ENCODE data around the gene ARHGEF25.
A peak's percentile ranks its signal among the peaks of the same experiment; 100 is the strongest.
"Not testable (repeated sequence)": the region's sequence is repeated elsewhere in the genome, so short reads cannot be mapped to it uniquely, and the experiment has no call there.

ARHGEF25 gene

DNA sequence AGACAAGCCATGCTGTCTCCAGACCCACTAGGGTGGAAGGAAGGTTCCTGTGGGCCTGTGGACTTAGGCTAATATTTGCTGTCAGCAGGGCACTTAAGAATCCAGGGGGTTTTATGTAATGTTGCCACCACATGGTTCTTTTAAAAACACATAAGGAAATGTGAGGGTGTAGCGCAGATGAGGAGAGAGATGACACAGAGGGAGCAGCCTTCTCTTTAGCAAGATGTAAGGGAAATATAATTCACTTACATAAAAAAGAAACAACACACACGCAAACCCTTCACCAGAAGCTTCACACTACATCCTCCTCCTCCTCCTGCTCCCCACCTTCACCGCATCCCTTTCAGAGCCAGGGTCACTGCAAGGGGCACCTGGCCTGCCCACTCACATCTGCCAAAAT is 25.1 kb upstream of the ARHGEF25 start:
- no peak for DNase-seq

DNA sequence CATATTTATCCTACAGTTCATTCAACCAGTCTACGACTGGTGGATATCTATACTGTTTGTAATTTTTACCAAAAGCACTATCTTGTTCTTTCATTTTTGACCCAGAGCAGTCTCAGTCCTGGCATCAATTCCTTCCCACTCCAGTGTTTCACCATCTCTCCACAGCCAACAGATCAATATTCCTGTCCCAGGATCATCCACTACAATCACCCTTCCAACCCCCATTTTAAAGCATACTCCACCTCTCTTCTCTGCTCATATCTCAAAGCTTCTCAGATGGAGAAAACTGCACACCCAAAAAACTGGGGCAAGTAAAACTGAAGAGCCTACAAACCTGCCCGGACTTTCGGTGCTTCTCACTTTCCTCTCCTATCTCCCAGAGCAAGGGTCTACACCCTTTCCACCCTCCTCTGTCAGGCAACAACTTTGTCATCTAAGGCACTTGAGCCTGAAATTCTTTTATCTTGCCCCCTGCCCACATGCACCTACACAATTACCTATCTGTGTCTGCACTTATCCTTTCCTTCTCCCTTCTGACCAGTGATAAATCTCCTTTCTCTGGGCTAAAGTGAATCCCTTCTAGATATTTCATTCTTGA is 24.3 kb upstream of the ARHGEF25 start:
- no peak for DNase-seq

DNA sequence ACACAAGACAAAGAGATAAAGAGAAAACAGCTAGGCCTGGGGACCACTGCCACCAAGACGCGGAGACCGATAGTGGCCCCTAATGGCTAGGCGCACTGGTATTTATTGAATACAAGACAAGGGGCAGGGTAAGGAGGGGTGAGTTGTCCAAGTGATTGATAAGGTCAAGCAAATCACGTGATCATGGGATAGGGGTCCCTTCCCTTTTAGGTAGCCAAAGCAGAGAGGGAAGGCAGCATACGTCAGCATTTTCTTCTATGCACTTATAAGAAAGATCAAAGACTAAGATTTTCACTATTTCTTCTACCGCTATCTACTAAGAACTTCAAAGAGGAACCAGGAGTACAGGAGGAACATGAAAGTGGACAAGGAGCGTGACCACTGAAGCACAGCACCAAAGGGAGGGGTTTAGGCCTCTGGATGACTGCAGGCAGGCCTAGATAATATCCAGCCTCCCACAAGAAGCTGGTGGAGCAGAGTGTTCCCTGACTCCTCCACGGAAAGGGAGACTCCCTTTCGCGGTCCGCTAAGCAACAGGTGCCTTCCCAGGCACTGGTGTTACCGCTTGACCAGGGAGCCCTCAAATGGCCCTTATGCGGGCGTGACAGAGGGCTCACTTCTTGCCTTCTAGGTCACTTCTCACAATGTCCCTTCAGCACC is 22.2 kb upstream of the ARHGEF25 start:
- DNase-seq: not testable (repeated sequence)

DNA sequence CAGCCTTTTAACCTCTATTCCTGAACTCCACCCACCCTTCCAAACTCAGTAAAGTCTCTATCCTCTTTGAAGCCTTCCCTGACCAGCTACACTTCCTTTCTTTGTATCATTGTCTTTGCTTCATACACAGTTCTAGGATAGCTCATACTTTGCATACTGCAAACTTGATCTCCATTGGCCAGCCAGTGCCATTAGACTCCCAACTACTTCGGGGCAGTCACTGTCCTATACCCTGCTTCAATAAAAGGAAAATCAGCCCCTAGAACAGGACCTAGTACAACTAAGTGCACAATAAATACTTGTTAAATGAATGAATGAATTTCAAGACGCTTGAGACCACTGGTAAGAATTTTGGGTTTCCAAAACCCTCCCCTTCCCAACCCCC is 20.8 kb upstream of the ARHGEF25 start:
- no peak for DNase-seq

DNA sequence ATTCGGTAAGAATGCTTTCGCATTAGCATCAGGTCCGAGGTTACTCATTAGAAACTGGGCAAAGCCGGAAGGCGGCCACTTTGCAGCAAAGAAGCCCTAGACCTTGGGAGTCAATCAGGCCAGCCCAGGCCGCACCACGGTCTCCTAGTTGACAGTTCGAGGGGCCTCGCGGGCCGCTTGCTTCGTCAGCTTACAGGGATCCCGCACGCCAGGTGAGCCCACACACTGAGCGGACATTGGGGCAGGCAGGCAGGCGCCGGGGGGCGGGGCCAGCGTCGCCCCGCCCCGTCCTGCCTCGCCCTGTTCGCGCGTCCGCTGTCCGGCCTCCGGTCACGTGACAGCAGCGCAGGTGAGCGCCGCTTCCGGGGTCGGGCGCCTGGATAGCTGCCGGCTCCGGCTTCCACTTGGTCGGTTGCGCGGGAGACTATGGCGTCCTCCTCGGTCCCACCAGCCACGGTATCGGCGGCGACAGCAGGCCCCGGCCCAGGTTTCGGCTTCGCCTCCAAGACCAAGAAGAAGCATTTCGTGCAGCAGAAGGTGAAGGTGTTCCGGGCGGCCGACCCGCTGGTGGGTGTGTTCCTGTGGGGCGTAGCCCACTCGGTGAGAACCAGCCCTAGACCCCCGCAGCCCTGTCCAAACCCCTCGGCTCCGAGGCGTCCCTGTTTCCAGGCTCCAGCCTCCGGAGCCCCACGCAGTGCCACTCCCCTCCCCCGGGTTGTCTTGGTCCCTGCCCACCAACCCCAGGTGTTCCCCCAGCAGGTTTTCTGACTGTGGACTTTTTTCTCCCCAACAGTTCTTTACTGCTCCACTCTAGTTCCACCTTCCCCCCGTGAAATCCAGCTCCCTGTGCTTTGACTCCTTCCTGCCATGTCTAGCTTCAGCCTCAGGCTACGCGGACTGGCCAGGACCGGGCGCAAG is 20.1 kb upstream of the ARHGEF25 start, which contains the start of gene PIP4K2C:
PIP4K2C (plus strand) TSS at position 329 of the 918 bp plus-strand sequence; CDS start at position 427, 98 bp downstream.
- peak; percentile 75 for DNase-seq

DNA sequence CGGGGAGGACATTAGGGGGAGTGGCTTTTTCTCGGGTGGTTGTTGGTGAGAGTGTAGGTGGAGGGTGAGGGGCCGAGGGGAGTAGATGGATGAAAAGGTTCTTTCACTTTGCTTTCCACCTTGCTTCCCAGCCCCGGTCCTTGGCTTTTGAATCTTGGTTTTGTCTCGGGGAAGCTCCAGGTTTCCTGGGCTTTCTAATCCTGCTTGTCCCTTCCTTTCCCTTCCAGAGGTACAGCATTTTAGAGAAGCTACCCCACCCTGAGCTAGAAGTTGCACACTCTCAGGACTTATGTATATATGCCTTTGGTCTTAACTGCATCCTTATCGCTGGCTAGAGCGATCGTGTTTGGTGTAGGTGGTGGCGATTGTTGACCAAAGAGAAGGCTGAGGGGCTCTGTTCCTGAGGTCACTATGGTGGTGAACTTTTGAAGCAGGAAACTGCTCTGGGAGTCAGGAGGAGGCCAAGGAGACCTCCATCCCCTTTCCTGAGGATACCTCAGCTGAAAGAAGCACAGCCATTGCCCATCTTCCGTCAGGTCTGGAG is 19.4 kb upstream of the ARHGEF25 start:
- no peak for DNase-seq

DNA sequence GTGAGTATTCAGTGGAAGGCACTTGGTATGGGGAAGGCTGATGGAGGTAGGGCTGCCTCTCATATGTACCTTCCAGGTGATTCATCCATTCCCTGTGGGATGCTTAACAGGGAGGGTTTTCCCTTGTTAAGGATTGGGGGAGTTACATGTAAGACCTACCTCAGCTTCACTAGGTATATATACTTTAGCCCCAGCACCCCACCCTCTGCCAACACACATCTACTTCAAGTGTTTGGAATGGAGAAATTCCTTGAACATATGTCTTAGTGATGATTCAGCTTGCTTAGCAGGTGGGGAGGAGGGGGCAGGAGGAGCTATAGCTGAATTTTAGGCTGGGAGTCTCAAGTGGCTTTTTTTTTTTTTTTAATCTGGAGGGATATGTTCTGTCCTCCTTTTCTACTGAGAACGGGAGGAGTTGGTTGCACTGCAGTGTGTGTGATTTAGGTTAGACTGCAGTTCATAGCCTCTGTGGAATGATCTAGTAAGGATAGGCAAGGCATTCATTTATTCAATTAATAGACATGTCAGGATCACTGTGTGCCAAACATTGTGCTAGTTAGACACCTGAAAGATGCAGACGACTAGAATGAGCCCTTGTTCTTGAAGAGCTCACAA is 18.6 kb upstream of the ARHGEF25 start:
- no peak for DNase-seq

DNA sequence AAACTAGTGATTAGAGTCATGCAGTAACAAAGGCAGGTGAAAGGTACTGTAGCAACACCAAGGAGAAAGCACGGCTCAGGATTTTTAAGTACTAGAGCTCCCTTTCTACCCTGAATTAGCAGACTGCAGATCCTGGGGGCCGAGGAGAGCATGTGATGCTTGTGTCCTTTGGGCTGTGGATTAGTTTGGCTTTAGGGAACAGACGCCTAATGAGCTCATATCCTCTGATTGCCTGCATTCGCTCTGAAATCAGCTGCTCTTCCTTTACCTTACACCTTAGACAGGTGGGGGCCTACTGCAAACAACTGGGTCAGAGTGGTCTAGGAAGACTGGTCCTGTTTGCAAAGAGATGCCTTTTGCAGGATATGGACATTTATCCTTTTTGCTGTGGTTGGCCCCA is 18.0 kb upstream of the ARHGEF25 start:
- DNase-seq: no peak

DNA sequence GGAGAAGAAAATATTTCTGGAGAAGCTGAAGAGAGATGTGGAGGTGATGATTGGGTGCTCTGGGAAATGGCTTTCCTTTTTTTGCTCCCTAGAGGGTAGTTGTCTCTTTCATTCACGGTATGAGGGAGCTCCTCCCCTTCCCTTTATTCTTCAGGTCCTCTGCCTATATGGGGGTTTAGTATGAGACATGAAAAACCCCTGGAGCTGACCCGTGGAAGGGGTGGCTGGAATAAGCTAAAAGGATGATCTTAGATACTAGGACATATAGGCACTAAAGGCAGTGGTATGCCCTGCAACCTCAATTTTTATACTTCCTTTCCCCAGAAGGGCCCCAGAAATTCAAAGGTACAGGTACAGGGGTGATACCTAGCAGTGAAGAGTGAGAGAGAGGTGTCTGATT is 10.8 kb upstream of the ARHGEF25 start:
- DNase-seq: no peak

DNA sequence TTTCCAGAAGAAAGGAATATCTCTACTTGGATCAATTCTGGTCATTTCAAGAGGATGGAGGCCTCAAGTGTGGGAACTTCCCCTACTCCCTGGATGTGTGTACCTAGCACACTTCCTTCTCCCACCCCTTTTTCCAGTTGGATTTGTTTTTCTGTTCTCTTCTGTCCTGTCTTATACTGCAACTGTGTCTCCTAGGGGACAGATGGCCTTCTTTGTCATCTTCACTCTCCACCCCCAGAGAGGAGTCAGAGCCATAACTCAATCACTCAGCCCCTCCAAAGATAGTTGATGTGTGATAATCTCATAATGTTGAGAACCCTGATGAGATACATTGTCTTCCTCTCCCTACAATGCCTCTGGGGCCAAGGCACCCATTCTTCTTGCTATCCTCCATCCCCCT is 8.7 kb upstream of the ARHGEF25 start:
- DNase-seq: no peak

DNA sequence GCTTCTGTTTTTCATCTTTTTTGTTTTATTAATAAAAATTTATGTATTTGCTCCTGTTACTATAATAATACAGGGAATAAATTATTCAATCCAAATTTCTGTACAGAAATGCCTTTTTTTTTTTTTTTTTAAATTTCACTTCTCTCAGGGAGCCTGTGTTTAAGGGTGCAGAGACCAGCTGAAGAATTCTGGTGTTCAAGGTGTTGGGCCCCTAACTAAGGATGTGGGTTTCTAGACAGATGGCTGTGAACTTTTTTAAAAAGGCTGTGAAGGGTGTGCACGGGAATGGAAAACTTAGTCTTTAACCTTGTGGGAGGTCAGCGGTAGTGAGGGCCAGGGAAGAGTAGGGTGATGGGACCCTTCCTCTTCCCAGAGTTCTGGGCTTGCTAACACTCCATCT is 7.9 kb upstream of the ARHGEF25 start:
- DNase-seq: no peak

DNA sequence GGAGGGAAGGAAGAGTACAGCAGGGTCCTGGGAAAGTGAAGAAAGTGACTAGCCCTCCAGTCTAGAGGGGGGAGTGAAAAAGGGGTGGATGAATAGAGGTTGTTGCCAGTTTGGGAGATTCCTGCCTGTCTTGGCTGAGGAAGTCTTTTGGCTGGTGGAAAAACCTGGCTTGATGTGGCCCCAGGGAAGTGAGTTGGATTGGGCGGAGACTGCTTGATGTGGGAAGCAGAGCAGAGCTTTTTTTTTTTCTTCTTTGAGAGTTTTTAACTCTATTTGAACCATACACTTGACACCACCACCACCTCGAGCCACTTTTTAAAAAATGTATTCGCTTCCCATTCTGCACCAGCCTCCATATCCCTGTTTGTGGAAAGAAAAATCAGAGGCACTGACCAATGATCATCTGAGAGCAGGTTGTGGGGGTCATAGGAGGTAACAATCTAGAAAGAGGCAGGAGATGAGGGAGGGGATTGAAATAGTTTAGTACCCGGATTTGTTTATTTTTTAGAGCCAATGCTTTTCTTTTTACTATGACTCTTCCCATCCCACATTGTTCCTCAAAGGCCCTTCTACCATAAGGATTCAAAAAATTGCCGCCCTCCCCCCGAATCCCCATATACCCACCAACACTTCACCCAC is 7.3 kb upstream of the ARHGEF25 start:
- peak; percentile 31 for DNase-seq

DNA sequence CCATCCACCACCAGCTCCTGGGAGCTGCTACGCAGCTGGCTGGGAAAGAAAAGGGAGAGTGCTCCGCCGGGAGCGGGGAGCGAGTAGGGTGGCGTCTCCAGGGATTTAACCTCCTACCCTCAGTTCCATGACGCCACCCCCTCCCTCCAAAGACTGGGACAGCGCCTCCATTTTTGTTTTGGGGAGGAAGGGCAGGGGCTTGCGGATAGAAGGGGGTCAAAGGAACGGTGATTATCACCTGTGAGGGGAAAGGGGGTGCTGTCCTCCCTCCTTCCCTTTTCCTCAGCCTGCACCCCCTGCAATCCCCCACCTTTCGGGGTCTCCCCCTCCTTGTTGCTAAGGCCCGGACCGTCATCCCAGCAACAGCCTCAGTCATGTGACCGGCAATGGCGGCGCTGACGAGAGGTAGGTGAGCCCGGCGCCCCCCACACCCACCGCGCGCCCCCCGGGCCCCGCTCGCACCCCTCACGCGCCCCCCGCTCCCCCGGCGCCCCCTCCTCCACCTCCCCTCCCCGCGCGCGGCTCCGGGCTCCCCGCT is 6.7 kb upstream of the ARHGEF25 start, which contains the start of gene DTX3:
DTX3 (plus strand) TSS at position 371 of the 538 bp plus-strand sequence. CDS start 1,694 bp downstream, outside the sequence.
- peak; percentile 57 for DNase-seq

DNA sequence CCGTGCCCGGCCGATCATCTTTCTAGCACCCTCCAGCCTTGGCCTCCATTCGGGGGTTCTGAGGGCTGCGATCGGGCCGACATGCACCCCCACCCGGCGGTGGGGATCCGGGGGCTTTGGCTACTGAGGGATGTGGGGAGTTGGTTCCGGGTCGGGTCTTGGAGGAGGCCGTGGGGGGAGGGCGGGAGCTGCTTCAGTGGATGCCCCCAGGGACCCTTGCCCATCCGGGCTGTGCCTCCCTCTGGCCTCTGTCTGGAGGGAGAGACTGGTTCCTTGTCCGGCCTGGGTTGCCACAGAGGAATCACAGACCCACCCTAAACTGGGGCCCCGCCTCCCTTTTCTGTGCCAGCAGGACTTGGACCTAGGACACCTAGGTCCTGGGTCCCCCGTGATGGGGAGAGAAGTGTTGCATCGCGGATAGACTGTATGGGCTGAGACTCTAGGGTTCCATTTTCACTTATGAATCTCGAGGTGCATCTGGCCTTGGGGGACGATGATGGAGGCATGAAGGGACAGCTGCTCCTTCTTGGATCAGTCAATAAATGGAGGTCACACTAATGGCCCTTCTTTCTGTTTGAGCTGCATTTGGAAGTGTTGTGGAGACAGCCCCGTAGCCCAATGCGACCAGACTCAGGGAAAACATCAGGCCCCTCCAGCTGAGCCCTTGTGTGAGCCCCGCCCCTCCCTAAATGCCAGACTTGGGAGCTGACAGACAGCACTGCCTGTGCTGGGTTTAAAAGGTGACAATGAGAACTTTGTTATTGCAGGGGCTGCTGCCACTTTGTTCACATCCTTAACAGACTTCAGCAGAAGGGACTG is 6.0 kb upstream of the ARHGEF25 start:
- DNase-seq: no peak

DNA sequence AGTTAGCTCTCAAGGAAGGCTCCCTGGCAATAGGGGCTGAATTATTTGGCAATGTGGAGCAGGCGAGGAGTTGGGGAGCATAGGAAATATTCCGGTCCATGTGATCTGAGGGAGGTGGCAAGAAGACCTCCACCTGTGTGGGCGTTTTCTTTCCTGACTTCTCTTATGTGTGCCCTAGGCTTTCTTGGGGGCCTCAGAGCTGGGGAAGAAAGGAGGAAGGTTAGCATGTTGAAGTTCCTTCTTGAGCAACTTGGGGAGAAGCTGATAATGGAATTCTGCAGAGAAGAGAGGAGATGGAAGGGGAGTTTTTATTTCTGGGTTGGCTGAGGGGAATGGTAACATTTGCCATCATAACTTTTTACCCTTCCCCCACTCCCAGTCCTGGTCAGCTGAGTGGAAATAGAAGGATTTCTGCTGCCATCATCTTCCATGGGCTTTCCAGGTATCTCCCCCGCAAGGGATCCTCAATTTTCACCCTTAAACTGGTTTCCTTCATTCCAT is 5.4 kb upstream of the ARHGEF25 start:
- DNase-seq: no peak

DNA sequence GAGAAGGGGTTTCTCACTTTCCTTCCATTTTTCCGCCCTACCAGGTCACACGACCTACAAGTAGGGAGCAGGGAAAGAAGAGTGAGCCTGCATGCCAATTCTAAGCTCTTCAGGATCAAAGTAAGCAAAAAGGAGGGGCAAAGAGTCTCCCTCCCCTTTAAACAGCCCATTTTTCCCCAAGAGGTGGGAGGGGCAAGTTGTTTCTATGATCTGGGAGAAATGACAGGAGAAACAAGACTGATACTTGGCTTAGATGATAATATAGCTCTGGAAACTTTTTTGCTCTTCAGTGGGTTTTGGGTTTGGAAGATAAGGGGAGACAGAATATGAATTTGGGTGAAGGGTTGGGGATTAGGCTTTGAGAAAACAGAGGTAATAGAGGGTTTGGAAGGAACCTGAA is 4.8 kb upstream of the ARHGEF25 start:
- DNase-seq: no peak

DNA sequence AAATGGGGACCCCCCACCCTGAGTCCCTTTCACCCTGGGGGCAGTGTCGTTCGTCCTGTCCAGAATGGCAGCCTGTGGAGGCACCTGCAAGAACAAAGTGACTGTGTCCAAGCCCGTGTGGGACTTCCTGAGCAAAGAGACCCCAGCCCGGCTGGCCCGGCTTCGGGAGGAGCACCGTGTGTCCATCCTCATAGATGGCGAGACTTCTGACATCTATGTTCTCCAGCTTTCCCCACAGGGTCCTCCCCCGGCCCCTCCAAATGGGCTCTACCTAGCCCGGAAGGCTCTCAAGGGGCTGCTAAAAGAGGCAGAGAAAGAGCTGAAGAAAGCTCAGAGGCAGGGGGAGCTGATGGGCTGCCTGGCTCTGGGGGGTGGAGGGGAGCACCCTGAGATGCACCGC is 4.4 kb upstream of the ARHGEF25 start:
- DNase-seq: no peak

DNA sequence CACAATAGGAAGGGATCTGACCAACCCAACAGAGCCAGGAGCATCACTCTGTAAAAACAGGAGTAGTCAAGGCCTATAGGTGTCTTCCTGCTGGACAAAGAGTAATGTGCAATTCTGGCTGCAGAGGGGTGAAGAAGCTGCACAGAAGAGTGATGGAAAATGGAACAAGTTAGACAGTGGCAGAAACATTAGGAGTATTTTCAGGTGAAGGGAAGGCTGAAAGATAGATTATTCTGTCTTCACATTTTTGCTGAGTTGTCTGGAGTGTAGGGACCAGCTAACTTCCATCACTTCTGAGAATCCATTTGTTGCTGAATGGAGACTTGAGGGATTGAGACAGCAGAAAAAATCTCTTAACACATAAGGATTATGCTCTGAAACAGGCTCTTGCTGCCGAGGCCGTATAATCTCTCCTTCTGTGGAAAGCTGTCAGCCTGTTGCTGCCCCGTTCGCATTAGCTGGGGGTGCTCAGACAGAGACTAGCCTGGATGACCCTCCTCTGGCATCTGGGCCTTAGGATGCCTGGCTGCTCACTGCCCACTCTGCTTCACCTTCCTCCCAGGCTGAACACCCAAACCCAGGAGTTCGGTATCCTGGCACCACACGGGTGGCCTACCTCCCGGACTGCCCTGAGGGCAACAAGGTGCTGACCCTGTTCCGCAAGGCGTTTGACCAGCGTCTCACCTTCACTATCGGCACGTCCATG is 3.1 kb upstream of the ARHGEF25 start:
- no peak for DNase-seq

DNA sequence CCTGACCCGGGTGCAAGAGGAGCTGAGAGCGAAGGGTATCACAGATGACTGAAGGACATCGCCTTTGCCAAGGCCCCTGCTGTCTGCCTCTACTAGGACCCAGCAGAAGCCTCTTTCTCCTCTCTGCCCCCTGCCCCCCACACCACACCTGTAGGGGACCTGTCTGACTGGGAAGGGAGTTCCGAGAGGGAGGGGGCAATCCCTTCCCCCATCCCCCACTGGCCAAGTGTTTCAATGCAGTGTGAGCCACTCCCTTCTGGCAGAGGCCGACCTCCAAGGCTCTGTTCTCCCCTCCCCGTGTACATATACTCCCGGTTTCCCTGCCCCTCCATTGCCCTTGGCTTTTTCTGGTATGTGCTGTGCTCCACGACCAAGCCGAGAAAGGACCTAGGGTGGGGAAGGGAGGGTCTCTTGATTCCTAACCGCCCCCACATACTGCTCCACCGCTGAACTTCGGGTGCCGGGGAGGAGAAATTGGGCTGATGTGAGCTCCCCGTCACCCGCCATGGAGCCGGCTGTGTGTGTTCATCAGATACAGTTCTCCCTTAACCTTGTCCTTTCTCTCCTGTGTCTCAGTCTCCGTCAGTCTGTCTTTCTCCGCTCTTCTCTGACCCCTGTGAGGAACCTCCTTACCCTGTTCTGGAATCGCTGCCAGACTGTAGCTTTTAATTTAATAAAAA is 2.0 kb upstream of the ARHGEF25 start:
- no peak for DNase-seq

Data from NCI-H1105 treated with DMSO at 0.1 percent for 48 hours (cell line).